K562 (cell line): Measurements from ENCODE around the gene NMRK2. TPM values are rescaled to one million over a fixed set of nuclear protein-coding genes. Genes with fewer than 3 reads are reported as not detected.
A peak's percentile ranks its signal among the peaks of the same experiment; 100 is the strongest.

Experiments
- CBFA2T2 ChIP-seq: fragments of 450-650 bp; conservative IDR thresholded peaks from 2 replicates; pipeline ENCODE4 v1.6.1; 2017; ENCODE audit warnings: mild to moderate bottlenecking
- EP400 ChIP-seq: fragments of 450-650 bp; IDR thresholded peaks from 2 replicates; pipeline ENCODE4 v1.6.1; 2017; ENCODE audit warnings: antibody characterized with exemption, mild to moderate bottlenecking, moderate library complexity
- KAT7 ChIP-seq: sonication (generic); formaldehyde crosslinking; IDR thresholded peaks from 2 replicates; pipeline ENCODE4 v1.8.0; 2022; ENCODE audit warnings: missing genetic modification reagents, mild to moderate bottlenecking, borderline replicate concordance
- MYBL2 ChIP-seq, 2 experiments: fragments of 450-650 bp in 1 of 2; sonication (generic) in 1 of 2; formaldehyde crosslinking in 1 of 2; IDR thresholded peaks; 2 replicates each; pipeline versions ENCODE4 v1.6.1 to v1.8.1; 2017 to 2022; ENCODE audit warnings: borderline replicate concordance in 1 of 2, inconsistent platforms in 1 of 2, low read depth in 1 of 2, mild to moderate bottlenecking in 1 of 2, missing genetic modification reagents in 1 of 2, moderate library complexity in 1 of 2
- PHB ChIP-seq: fragments of 250-450 bp; sonication (Bioruptor Pico); IDR thresholded peaks from 2 replicates; pipeline ENCODE4 v1.5.0; 2021
- TCF7L2 ChIP-seq: fragments of 150-350 bp; IDR thresholded peaks from 2 replicates; pipeline ENCODE4 v1.6.1; 2016; ENCODE audit warnings: low read depth, mild to moderate bottlenecking, low read length, moderate library complexity
- TEAD4 ChIP-seq, 2 experiments: sonication (generic) in 1 of 2; formaldehyde crosslinking in 1 of 2; IDR thresholded peaks; 2 replicates each; pipeline versions ENCODE4 v1.6.1 to v1.8.0; 2012 to 2022; ENCODE audit warnings: borderline replicate concordance in 1 of 2, inconsistent platforms in 1 of 2, low read length in 1 of 2, mild to moderate bottlenecking in 1 of 2, missing genetic modification reagents in 1 of 2
- polyA plus RNA-seq, 8 experiments: library from polyadenylated mRNA; depleted of rRNA in 4 of 8; stranded (reverse) in 5 of 8; unstranded in 3 of 8; fragments of >200 nt; fragmentation: Nextera tagmentation in 2 of 8; fragmentation: Illumina TruSeq in 1 of 8; extraction: Ambion mirVana in 2 of 8; extraction: Trizol in 1 of 8; gene quantifications; 2 replicates each; pipeline versions ENCODE4 v1.2.1 to v1.2.3, GENCODE V29; 2011 to 2014; ENCODE audit warnings: inconsistent platforms in 1 of 8, missing spikeins in 1 of 8
- total RNA-seq, 7 experiments: library from RNA; depleted of rRNA in 6 of 7; stranded (reverse); fragments of >200 nt in 6 of 7; fragmentation: Illumina TruSeq in 2 of 7; extraction: Trizol in 2 of 7; gene quantifications; 2 replicates each; pipeline versions ENCODE4 v1.2.1 to v1.2.3, GENCODE V29; 2011 to 2021; ENCODE audit warnings: low replicate concordance in 1 of 7
- TF ChIP-seq, protein P1 (sequence below): fragments of 450-650 bp; IDR thresholded peaks from 2 replicates; pipeline ENCODE4 v1.6.1; 2016
- TF ChIP-seq, protein P2 (sequence below): fragments of 450-650 bp; IDR thresholded peaks from 2 replicates; pipeline ENCODE4 v1.6.1; 2018; ENCODE audit not compliant: partially characterized antibody
- TF ChIP-seq, protein P3 (sequence below): fragments of 450-650 bp; IDR thresholded peaks from 2 replicates; pipeline ENCODE4 v1.6.1; 2016; ENCODE audit warnings: mild to moderate bottlenecking, moderate library complexity

The NMRK2 gene
- total and polyA plus RNA-seq, 9 of the 15 experiments (the other 6 are each of a cell fraction or from before 2014, with no cell fraction given), result not detected

DNA sequence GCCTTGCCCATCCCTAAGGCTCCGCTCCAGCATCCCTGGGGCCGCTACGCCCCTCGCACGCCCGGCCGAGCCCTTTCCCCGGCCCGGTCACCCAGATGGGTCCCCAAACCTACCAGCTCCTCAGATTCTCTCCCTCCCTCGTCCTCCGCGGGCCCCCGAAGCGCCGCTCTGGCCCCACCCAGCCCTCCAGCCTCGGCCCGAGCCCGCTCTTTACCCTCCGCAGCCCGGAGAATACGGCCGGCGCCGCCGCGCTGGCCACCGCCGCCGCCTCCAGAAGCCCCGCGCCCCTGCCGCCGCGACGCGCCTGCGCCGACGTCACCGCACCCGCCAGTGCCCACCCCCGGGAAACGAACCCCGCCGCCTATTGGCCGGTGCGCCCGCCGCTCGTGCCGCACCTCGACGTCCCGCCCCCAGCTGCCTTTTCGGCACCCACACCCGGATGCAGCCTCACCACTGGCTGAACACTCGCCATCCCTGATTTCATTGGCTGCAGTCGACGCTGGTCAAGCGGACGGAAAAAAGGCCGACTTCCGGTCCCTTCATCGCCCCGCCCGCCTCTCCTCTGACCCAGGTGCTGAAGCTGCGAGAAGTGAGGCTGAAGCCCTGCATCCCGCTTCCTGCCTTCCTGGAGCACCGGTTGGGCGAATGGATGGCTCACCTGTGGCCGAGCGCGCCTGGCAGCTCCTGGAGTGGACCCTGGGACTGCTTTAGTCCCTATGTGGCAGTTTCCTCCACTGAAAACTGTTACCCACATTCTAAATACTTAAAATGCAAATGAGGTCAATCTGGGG lies 38.1 kb downstream of the NMRK2 start, which contains the start of gene DAPK3 (continued):
- TF ChIP-seq, protein P1, sequence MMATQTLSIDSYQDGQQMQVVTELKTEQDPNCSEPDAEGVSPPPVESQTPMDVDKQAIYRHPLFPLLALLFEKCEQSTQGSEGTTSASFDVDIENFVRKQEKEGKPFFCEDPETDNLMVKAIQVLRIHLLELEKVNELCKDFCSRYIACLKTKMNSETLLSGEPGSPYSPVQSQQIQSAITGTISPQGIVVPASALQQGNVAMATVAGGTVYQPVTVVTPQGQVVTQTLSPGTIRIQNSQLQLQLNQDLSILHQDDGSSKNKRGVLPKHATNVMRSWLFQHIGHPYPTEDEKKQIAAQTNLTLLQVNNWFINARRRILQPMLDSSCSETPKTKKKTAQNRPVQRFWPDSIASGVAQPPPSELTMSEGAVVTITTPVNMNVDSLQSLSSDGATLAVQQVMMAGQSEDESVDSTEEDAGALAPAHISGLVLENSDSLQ, result peak; percentile 99
- no peak for TF ChIP-seq TEAD4 (IDR thresholded peaks at IDR 0.05; ENCODE audit: low read length)
- TF ChIP-seq TEAD4 (CRISPR knock-in tag; IDR thresholded peaks at IDR 0.05; ENCODE audit: borderline replicate concordance), result no peak
- TF ChIP-seq, protein P2, sequence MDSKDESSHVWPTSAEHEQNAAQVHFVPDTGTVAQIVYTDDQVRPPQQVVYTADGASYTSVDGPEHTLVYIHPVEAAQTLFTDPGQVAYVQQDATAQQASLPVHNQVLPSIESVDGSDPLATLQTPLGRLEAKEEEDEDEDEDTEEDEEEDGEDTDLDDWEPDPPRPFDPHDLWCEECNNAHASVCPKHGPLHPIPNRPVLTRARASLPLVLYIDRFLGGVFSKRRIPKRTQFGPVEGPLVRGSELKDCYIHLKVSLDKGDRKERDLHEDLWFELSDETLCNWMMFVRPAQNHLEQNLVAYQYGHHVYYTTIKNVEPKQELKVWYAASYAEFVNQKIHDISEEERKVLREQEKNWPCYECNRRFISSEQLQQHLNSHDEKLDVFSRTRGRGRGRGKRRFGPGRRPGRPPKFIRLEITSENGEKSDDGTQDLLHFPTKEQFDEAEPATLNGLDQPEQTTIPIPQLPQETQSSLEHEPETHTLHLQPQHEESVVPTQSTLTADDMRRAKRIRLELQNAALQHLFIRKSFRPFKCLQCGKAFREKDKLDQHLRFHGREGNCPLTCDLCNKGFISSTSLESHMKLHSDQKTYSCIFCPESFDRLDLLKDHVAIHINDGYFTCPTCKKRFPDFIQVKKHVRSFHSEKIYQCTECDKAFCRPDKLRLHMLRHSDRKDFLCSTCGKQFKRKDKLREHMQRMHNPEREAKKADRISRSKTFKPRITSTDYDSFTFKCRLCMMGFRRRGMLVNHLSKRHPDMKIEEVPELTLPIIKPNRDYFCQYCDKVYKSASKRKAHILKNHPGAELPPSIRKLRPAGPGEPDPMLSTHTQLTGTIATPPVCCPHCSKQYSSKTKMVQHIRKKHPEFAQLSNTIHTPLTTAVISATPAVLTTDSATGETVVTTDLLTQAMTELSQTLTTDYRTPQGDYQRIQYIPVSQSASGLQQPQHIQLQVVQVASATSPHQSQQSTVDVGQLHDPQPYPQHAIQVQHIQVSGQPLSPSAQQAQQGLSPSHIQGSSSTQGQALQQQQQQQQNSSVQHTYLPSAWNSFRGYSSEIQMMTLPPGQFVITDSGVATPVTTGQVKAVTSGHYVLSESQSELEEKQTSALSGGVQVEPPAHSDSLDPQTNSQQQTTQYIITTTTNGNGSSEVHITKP, result no peak
- TF ChIP-seq KAT7, result no peak
- no peak for TF ChIP-seq MYBL2 (IDR thresholded peaks at IDR 0.05; ENCODE audit: low read depth)
- TF ChIP-seq MYBL2 (CRISPR knock-in tag; IDR thresholded peaks at IDR 0.05; ENCODE audit: borderline replicate concordance), result no peak
- TF ChIP-seq PHB, result no peak
- TF ChIP-seq EP400, result no peak
- no peak for TF ChIP-seq TCF7L2
- TF ChIP-seq CBFA2T2, result no peak
- TF ChIP-seq, protein P3, sequence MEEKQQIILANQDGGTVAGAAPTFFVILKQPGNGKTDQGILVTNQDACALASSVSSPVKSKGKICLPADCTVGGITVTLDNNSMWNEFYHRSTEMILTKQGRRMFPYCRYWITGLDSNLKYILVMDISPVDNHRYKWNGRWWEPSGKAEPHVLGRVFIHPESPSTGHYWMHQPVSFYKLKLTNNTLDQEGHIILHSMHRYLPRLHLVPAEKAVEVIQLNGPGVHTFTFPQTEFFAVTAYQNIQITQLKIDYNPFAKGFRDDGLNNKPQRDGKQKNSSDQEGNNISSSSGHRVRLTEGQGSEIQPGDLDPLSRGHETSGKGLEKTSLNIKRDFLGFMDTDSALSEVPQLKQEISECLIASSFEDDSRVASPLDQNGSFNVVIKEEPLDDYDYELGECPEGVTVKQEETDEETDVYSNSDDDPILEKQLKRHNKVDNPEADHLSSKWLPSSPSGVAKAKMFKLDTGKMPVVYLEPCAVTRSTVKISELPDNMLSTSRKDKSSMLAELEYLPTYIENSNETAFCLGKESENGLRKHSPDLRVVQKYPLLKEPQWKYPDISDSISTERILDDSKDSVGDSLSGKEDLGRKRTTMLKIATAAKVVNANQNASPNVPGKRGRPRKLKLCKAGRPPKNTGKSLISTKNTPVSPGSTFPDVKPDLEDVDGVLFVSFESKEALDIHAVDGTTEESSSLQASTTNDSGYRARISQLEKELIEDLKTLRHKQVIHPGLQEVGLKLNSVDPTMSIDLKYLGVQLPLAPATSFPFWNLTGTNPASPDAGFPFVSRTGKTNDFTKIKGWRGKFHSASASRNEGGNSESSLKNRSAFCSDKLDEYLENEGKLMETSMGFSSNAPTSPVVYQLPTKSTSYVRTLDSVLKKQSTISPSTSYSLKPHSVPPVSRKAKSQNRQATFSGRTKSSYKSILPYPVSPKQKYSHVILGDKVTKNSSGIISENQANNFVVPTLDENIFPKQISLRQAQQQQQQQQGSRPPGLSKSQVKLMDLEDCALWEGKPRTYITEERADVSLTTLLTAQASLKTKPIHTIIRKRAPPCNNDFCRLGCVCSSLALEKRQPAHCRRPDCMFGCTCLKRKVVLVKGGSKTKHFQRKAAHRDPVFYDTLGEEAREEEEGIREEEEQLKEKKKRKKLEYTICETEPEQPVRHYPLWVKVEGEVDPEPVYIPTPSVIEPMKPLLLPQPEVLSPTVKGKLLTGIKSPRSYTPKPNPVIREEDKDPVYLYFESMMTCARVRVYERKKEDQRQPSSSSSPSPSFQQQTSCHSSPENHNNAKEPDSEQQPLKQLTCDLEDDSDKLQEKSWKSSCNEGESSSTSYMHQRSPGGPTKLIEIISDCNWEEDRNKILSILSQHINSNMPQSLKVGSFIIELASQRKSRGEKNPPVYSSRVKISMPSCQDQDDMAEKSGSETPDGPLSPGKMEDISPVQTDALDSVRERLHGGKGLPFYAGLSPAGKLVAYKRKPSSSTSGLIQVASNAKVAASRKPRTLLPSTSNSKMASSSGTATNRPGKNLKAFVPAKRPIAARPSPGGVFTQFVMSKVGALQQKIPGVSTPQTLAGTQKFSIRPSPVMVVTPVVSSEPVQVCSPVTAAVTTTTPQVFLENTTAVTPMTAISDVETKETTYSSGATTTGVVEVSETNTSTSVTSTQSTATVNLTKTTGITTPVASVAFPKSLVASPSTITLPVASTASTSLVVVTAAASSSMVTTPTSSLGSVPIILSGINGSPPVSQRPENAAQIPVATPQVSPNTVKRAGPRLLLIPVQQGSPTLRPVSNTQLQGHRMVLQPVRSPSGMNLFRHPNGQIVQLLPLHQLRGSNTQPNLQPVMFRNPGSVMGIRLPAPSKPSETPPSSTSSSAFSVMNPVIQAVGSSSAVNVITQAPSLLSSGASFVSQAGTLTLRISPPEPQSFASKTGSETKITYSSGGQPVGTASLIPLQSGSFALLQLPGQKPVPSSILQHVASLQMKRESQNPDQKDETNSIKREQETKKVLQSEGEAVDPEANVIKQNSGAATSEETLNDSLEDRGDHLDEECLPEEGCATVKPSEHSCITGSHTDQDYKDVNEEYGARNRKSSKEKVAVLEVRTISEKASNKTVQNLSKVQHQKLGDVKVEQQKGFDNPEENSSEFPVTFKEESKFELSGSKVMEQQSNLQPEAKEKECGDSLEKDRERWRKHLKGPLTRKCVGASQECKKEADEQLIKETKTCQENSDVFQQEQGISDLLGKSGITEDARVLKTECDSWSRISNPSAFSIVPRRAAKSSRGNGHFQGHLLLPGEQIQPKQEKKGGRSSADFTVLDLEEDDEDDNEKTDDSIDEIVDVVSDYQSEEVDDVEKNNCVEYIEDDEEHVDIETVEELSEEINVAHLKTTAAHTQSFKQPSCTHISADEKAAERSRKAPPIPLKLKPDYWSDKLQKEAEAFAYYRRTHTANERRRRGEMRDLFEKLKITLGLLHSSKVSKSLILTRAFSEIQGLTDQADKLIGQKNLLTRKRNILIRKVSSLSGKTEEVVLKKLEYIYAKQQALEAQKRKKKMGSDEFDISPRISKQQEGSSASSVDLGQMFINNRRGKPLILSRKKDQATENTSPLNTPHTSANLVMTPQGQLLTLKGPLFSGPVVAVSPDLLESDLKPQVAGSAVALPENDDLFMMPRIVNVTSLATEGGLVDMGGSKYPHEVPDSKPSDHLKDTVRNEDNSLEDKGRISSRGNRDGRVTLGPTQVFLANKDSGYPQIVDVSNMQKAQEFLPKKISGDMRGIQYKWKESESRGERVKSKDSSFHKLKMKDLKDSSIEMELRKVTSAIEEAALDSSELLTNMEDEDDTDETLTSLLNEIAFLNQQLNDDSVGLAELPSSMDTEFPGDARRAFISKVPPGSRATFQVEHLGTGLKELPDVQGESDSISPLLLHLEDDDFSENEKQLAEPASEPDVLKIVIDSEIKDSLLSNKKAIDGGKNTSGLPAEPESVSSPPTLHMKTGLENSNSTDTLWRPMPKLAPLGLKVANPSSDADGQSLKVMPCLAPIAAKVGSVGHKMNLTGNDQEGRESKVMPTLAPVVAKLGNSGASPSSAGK, result no peak
